SIG-M5 treated with dmso at 0.1 percent for 504 hours (cell line): ENCODE data around the gene PTPN13.

Experiments used
- DNase-seq: peaks from one replicate; lab custom pipeline; 2025; ENCODE audit not compliant: unreplicated experiment; lab: John Stamatoyannopoulos, UW

The PTPN13 gene, protein sequence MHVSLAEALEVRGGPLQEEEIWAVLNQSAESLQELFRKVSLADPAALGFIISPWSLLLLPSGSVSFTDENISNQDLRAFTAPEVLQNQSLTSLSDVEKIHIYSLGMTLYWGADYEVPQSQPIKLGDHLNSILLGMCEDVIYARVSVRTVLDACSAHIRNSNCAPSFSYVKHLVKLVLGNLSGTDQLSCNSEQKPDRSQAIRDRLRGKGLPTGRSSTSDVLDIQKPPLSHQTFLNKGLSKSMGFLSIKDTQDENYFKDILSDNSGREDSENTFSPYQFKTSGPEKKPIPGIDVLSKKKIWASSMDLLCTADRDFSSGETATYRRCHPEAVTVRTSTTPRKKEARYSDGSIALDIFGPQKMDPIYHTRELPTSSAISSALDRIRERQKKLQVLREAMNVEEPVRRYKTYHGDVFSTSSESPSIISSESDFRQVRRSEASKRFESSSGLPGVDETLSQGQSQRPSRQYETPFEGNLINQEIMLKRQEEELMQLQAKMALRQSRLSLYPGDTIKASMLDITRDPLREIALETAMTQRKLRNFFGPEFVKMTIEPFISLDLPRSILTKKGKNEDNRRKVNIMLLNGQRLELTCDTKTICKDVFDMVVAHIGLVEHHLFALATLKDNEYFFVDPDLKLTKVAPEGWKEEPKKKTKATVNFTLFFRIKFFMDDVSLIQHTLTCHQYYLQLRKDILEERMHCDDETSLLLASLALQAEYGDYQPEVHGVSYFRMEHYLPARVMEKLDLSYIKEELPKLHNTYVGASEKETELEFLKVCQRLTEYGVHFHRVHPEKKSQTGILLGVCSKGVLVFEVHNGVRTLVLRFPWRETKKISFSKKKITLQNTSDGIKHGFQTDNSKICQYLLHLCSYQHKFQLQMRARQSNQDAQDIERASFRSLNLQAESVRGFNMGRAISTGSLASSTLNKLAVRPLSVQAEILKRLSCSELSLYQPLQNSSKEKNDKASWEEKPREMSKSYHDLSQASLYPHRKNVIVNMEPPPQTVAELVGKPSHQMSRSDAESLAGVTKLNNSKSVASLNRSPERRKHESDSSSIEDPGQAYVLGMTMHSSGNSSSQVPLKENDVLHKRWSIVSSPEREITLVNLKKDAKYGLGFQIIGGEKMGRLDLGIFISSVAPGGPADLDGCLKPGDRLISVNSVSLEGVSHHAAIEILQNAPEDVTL (N-terminal part only)

DNA sequence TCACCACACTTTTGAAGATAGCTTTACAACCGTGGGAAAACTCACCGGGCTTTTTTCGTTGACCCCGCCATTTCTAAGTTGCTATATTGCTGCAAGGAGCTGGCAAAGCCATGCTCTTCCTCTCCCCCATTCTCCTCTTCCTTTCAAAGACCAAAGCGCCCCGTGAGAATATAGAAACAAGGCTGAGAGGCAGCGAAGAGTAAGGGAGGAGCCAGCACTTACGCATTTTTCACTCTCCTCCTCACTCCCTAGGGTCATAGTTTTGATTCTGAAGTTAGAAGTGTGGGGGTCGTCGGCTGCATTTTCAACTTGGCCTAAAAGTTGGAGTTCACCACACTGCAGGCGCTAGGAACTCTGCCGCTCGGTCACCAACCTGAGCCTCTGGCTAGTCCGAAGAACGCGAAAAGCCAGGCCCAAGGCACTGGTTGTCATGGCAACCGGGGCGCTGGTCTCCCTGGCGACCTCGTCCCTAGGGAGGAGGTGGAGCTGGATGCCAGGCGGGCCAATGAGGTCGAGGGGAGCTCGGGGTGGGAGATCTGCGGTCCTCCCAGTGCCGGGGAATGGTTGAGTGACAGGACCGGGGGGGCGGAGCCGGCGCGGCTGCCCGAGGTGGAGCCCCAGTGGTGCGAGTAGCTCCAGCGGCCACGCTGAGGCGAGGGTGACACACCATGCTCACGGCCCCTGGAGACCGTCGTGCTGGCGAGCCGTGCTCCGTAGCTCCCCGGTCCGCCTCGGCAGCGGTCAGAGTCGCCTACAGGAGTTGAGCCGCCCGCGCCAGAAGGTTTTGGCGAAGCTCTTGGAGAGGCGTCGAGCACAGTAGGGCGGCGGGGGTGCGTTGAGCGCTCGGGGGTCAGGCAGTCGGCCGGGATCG, at the start of gene PTPN13:
Gene PTPN13, plus strand, starts transcription at position 628 of the 871 bp plus-strand sequence. CDS start 40,942 bp downstream, outside the sequence.
- DNase-seq, result peak; percentile 94

DNA sequence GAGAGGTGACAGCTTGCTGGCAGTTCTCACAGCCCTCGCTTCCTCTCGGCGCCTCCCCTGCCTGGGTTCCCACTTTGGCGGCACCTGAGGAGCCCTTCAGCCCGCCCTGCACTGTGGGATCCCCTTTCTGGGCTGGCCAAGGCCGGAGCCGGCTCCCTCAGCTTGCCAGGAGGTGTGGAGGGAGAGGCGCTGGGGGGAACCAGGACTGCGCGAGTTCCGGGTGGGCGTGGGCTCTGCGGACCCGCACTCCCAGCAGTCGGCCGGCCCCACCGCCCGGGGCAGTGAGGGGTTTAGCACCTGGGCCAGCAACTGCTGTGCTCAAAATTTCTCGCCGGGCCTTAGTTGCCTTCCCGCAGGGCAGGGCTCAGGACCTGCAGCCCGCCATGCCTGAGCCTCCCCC, 47.0 kb upstream of the PTPN13 start:
- DNase-seq, result no peak

DNA sequence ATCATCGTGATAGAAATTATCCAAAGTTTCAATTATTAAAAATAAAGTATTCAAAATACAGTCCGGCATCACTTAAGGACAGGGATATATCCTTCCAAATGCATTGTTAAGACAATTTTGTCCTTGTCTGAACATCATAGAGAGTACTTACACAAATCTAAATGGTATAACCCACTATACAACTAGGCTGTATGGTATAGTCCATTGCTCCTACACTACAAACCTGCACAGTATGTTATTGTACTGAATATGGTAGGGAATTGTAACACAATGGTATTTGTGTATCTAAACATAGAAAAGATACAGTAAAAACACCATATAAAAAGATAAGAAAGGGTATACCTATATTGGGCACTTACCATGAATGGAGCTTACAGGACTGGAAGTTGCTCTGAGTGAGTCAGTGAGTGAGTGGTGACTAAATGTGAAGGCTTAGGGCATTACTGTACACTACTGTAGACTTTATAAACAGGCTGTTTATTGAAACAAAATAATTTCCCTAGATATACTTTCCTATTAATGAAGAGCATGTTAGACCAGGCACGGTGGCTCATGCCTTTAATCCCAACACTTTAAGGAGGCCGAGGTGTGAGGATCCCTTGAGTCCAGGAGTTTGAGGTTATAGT, 44.8 kb upstream of the PTPN13 start:
- DNase-seq, result no peak

DNA sequence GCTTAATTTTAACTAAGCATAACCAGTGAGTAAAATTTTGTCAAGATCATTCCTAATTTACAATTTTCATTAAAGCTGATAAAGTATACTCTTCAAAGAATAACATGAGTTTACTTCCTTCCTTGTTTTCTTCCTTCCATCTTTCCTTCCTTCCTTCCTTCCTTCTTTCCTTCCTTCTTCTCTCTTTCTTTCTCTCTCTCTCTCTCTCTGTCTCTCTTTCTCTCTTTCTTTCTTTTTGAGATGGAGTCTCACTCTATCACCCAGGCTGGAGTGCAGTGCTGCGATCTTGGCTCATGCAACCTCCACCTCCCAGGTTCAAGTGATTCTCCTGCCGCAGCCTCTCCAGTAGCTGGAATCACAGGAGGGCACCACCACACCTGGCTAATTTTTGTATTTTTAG, 42.7 kb upstream of the PTPN13 start:
- DNase-seq, result no peak

DNA sequence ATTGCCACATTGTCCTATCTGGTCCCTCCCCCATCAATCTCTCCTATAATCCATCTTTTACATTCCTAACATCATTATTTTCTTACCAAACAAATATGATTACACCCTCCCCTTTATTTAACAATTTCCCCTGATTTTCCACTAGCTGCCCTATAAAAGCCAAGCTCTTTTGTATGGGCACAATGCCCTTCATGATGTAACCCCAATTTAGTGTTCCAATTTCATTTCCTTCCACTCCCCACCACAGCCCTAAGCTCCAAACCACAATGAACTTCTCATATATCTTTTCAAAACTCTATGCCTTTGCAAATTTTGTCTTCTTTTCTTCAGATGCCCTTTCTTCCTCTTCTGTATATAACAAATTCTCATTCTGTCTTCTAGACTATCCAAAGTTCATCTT, 39.5 kb upstream of the PTPN13 start:
- peak; percentile 69 for DNase-seq

DNA sequence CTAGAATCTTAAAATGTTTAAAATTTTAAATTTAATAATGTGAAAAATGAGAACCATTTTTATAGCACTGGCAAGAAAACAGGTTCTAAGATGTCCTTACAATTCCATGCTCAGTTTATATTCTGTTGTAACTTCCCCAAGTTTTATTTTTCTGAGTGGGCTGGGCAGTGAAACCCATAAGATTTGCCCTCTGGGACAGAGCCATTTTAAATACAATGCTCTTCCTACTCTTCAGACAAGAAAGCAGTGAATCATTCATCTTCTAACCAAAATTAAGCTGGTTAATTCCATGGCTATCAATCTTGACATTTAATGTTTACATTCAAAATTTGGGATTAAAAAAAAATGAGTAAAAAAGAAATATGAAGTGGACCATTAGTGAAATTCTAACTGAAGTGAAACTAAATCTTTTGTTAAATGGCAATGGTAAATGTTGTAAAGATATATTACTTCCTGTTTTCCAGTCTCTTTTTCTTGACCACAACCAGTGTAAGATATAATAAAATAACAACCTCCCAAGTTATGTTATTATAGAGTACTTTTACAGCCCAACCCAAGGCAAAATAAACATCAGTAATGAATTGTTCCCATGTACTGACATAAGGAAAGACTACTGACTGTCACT, 37.2 kb upstream of the PTPN13 start:
- DNase-seq, result peak; percentile 43

DNA sequence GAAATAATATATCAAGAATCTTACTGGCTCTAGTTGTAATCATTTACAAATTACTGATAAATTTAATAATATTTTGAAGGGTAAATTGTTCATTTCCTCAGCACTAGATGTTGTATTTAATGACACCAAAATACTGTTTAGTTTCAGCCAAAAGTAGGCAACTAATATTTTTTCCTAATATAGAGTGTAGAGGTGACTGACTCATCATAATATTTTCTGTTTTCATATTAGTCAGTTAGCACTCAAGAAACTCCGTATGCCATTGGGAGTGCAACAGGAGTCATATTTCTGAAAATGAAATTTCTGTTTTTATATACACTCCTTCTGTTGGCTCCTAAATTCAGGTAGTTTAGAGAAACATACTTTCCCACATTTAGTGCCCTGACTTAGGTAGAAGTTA, 36.6 kb upstream of the PTPN13 start:
- no peak for DNase-seq

DNA sequence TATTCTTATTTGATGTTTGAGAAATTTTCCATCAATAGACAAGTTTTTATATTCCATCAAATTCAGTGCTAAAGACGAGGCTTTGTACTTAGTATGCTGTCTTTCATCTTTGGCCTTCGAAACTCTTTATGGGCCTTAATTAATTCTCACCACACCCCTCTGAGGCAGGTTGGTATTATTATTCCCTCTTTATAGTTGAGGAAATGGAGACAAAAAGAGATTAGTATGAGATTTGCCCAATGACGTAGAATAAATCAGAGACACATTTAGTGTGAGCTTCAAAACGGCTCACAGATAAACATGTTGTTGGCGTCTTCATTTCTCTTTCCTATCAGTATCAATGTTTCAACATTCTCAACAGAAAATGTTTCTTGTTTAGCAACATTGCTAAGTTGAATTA, 35.9 kb upstream of the PTPN13 start:
- DNase-seq, result no peak

DNA sequence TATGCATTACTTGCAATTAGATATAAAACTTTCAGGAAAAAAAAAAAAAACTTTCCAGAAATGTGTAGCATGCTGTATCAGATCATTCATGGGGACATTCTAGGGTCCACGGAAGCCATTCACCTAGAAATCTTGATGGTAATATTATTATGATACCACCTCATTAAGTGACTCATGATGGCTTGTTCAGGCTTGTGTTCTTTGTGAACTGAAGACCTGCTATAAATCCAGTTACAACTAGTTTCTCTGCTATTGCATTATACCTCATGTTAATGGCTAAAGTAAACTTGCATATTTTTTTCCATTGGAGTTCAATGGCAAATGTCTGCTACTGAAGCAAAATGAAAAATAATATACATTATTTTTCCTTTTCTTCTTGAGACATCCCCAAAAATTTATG, 35.3 kb upstream of the PTPN13 start:
- DNase-seq, result no peak

DNA sequence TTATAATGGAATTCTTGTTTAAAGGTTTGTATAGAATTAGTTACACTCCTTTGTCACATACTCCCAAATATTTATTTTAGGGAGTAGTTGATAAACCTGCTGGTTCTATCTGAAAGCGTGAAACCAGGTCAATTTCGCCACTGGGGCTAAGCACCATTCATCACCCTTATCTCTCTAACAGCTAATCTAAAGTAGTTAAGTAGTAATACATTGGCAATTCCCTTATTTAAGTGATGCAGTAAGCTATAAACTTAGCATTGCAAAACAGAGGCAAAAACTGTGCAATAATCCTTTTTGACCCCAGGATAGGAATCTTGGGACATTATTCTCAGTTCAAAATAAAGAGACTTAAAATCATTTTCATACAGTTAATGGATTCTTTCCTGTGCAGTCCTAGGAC, 33.7 kb upstream of the PTPN13 start:
- no peak for DNase-seq

DNA sequence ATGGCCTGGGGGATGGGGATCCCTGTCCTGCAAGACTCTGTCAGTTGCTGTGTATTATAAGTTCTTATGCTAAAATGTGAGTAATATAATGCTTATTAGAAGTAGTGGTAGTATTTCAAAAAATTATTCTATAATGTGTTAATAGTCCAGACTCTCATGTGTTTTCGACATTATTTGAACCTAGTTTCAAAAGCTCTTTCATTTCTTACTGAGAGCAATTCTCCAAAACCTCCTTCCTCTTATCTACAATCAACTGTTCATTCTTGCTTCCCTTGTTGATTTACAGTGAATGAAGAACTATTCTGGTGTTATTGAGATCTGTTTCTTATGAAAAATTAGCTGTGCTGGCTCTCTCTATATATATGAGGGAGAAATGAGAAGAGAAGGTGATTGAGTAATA, 32.9 kb upstream of the PTPN13 start:
- DNase-seq, result peak; percentile 27

DNA sequence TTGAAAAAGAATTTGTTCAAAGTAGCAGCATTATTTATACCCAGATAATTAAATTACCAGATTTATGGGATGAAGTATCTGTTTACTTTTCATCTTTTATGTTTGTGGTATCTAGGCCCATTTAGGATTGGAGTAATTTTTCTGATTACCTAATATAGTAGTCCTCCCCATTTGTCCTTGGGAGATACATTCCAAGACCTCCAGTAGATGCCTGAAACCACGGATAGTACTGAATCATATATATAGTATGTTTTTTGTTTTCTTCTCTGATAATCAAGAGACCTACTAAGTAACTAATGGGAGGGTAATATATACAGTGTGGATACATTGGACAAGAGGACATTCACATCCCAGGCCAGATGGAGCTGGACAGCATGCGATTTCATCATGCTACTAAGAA, 30.7 kb upstream of the PTPN13 start:
- no peak for DNase-seq

DNA sequence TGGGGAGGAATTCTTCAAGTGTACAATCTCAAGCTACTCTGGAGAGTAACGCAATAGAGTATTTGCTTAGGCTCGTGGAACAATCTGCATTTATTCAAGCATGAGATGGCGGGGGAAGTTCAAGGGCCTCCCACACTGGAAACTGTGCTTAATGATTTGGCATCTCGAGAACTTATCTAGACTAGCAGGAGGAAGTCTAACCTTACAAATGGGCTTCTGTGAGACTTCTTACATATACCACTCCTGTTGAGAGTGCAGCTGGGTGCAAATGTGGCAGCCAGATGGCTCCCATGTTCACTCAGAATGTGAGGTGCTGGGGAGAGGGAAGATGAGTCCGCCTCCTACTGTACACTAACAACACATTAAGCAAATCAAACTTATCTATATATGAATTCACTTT, 29.3 kb upstream of the PTPN13 start:
- DNase-seq, result no peak

DNA sequence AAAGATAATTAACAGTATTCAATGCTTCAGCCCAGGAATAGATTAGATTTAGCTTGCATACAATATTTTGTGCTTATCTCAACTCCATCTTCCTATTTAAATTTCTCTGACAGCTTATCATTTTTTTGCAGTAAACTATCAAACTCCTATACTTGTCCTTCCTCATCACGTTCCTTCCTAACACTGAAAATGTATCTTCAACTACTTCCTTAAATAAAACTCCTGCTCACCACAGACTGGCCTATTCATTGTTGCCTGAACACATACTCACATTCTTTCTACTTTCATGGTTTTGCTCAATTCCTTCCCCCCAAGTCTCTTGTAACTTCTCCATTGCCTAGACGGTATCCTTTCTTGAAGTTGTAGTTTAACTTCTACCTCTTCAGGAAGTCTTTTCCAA, 28.5 kb upstream of the PTPN13 start:
- peak; percentile 87 for DNase-seq

DNA sequence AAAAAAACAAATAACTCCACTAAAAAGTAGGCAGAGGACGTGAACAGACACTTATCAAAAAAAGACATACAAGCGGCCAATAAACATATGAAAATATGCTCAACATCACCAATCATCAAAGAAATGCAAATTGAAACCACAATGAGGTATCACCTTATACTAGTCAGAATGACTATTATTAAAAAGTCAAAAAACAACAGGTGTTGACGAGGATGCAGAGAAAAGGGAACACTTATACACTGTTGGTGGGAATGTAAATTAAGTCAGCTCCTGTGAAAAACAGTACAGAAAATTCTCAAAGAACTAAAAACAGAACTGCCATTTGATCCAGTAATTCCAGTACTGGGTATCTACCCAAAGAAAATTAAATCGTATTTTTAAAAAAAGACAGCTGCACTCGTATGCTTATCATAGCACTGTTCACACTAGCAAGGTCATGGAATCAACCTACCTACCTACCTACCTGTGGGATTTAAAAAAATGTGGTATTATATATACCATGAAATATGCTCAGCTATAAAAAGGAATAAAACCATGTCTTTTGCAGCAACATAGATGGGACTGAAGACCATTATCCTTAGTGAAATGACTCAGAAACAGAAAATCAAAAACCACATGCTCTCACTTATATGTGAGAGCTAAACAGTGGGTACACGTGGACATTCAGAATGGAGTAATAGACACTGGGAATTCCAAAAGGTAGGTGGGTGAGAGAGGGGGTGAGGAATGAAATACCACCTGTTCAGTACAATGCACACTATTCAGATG, 24.8 kb upstream of the PTPN13 start:
- DNase-seq, result no peak

DNA sequence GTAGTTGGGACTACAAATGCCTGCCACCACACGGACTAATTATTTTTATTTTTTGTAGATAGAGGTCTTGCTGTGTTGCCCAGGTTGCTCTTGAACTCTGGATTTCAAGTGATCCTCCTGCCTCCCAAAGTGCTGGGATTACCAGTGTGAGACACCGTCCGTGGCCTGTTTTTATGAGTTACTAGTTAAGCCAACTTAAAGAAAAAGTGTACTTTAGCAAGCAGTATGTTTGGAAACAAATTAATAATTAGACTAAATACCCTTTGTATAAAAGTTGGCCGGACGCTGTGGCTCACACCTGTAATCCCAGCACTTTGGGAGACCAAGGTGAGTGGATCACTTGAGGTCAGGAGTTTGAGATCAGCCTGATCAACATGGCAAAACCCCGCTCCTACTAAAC, 14.2 kb upstream of the PTPN13 start:
- no peak for DNase-seq

DNA sequence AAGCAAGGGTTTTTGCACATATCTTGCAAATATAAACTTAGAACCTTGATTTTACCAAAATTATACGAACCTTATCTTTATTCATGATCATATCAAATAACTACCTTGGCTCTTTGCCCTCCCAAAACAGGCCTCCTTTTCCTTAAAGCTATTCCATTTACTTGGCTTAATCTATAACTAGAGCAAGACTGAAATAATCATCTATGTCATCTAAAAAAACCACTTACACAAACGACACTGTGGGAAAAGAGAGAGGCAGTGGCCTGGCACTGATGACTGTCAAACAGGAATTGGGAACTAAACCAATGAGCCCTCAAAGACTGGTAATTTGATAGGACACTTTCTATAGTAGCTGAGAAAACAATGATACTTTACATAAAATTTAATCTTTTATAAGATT, 11.7 kb upstream of the PTPN13 start:
- no peak for DNase-seq

DNA sequence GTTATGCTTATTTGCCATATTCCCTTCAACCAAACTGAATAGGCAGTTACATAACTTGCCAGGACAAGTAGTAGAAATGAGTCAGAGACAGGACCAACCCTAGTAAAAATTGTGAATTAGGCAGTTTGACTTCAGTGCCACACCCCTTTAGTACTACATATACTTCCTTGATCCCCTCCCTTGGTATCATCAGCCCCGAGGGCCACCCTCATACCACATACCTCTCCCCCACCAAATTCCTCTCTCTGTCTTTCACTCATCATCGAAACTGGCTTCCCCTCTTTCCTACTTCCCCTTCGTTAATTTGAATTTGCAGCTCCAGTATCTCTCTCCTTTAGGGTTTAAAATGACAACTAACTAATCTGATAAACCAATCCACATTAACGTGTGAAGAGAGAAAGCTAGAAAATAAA, 7.9 kb upstream of the PTPN13 start:
- DNase-seq, result peak; percentile 89
